Mesendoderm (in vitro differentiated cells): ENCODE data around the gene LMOD3.
A peak's percentile ranks its signal among the peaks of the same experiment; 100 is the strongest.

Source experiments
- DNase-seq: peaks from one replicate; pipeline ENCODE4 v3.0.0; 2013
- H2AK5ac ChIP-seq: 2 replicates; pipeline ENCODE4 v1.6.1; 2013; ENCODE audit warnings: low read length, inconsistent platforms
- H2BK120ac ChIP-seq: 2 replicates; pipeline ENCODE4 v1.6.1; 2013; ENCODE audit warnings: low read depth, mild to moderate bottlenecking, low read length, moderate library complexity, mixed read lengths
- H2BK15ac ChIP-seq: replicated peaks from 2 replicates; pipeline ENCODE4 v1.6.1; 2013; ENCODE audit warnings: low read depth, mild to moderate bottlenecking, moderate library complexity
- H2BK5ac ChIP-seq: 2 replicates; pipeline ENCODE4 v1.6.1; 2013; ENCODE audit warnings: low read length, inconsistent platforms
- H3K18ac ChIP-seq: 2 replicates; pipeline ENCODE4 v1.6.1; 2013; ENCODE audit warnings: mild to moderate bottlenecking, low read length, mixed read lengths
- H3K23ac ChIP-seq: one replicate; pipeline ENCODE4 v1.6.1; 2013; ENCODE audit warnings: low read length
- H3K27ac ChIP-seq: 2 replicates; pipeline ENCODE4 v1.5.1; 2013; ENCODE audit warnings: low read depth, mild to moderate bottlenecking, inconsistent platforms, low read length, moderate library complexity
- H3K27me3 ChIP-seq: 2 replicates; pipeline ENCODE4 v1.6.1; 2013; ENCODE audit warnings: low read length, control low read depth, mild to moderate bottlenecking, inconsistent platforms; ENCODE audit not compliant: insufficient read depth, poor library complexity
- H3K36me3 ChIP-seq: 2 replicates; pipeline ENCODE4 v1.6.1; 2013; ENCODE audit warnings: low read length, inconsistent platforms; ENCODE audit not compliant: control insufficient read depth, insufficient read depth
- H3K4ac ChIP-seq: one replicate; pipeline ENCODE4 v1.6.1; 2013; ENCODE audit warnings: low read depth, mild to moderate bottlenecking, low read length, moderate library complexity
- H3K4me1 ChIP-seq: 2 replicates; pipeline ENCODE4 v1.6.1; 2013; ENCODE audit warnings: low read depth, low read length, inconsistent platforms; ENCODE audit not compliant: control insufficient read depth
- H3K4me2 ChIP-seq: 2 replicates; pipeline ENCODE4 v1.6.1; 2013; ENCODE audit warnings: low read length
- H3K4me3 ChIP-seq: 2 replicates; pipeline ENCODE4 v1.5.1; 2013; ENCODE audit warnings: mild to moderate bottlenecking, low read length
- H3K56ac ChIP-seq: one replicate; pipeline ENCODE4 v1.6.1; 2013; ENCODE audit warnings: low read length
- H3K79me1 ChIP-seq: 2 replicates; pipeline ENCODE4 v1.6.1; 2013; ENCODE audit warnings: low read length, inconsistent platforms
- H3K79me2 ChIP-seq: 2 replicates; pipeline ENCODE4 v1.6.1; 2013; ENCODE audit warnings: mild to moderate bottlenecking, low read length; ENCODE audit not compliant: control insufficient read depth, insufficient read depth
- H3K9ac ChIP-seq: 2 replicates; pipeline ENCODE4 v1.6.1; 2013; ENCODE audit warnings: low read length, inconsistent platforms
- H4K5ac ChIP-seq: one replicate; pipeline ENCODE4 v1.6.1; 2013; ENCODE audit warnings: low read length
- H4K8ac ChIP-seq: one replicate; pipeline ENCODE4 v1.6.1; 2013; ENCODE audit warnings: low read depth, mild to moderate bottlenecking, control low read depth, low read length, moderate library complexity
- WGBS: extraction: QIAGEN DNeasy Blood & Tissue Kit; methylation state at CpG from one replicate; pipeline ENCODE4 v1.1.7; 2013; ENCODE audit warnings: low lambda C conversion rate, missing lambda C conversion rate; ENCODE audit not compliant: insufficient coverage; ENCODE audit errors: extremely low coverage; 5-methylcytosine and 5-hydroxymethylcytosine counted together

The LMOD3 gene

GRCh38 chr3:69143612-69144011, 21.2 kb upstream of the LMOD3 start:
- H2BK15ac ChIP-seq = no peak overlapping the region
- no peak overlapping the region for H4K5ac ChIP-seq
- no peak overlapping the region for H3K23ac ChIP-seq
- peak; percentile 84 for DNase-seq
- H2AK5ac ChIP-seq = no peak overlapping the region
- no peak overlapping the region for H3K4me2 ChIP-seq
- no peak overlapping the region for H4K8ac ChIP-seq
- H3K56ac ChIP-seq = no peak overlapping the region
- no peaks in the 10 kb centered on the region for H3K79me1 ChIP-seq
- no peak overlapping the region for H2BK120ac ChIP-seq
- whole genome bisulfite sequencing = no CpG with 5 or more reads among the region's 3 CpGs
- no peaks in the 10 kb centered on the region for H3K79me2 ChIP-seq
- H3K4me3 ChIP-seq = no peak overlapping the region
- no peak overlapping the region for H3K9ac ChIP-seq
- H3K4ac ChIP-seq = no peak overlapping the region
- peaks cover 2% of the 10 kb centered on the region for H3K4me1 ChIP-seq
- H2BK5ac ChIP-seq = no peak overlapping the region
- no peaks in the 10 kb centered on the region for H3K27me3 ChIP-seq
- H3K18ac ChIP-seq = no peak overlapping the region
- H3K36me3 ChIP-seq = no peaks in the 10 kb centered on the region
- no peak overlapping the region for H3K27ac ChIP-seq

- WGBS = no CpG with 5 or more reads among the region's 4 CpGs
- H3K79me2 ChIP-seq = no peaks in the 10 kb centered on the region
Observed at GRCh38 chr3:69142797-69143454, 20.5 kb upstream of the LMOD3 start.

GRCh38 chr3:69142090-69142489, 19.7 kb upstream of the LMOD3 start:
- Histone ChIP-seq H3K27me3 (no peaks in the 10 kb centered on the region), H3K4me2 (no peak overlapping the region), H3K36me3 (no peaks in the 10 kb centered on the region), H2BK120ac (no peak overlapping the region), H3K9ac (no peak overlapping the region), H3K4ac (no peak overlapping the region), H3K56ac (no peak overlapping the region), H2BK5ac (no peak overlapping the region), H3K4me3 (no peak overlapping the region), H3K18ac (no peak overlapping the region), H3K23ac (no peak overlapping the region), H3K79me2 (no peaks in the 10 kb centered on the region), H4K5ac (no peak overlapping the region), H4K8ac (no peak overlapping the region), H2AK5ac (no peak overlapping the region), H3K27ac (no peak overlapping the region), H3K4me1 (peaks cover 2% of the 10 kb centered on the region), H3K79me1 (no peaks in the 10 kb centered on the region), H2BK15ac (no peak overlapping the region)
- no peak for DNase-seq
- WGBS = no CpG with 5 or more reads among the region's 3 CpGs

More at GRCh38 chr3:69142797-69143454, 20.5 kb upstream of the LMOD3 start:
- H3K9ac ChIP-seq = no peak overlapping the region
- no peak overlapping the region for H3K4me2 ChIP-seq
- no peaks in the 10 kb centered on the region for H3K36me3 ChIP-seq
- H2BK120ac ChIP-seq = no peak overlapping the region
- no peak overlapping the region for H2BK5ac ChIP-seq
- no peak overlapping the region for H2AK5ac ChIP-seq
- no peak overlapping the region for H2BK15ac ChIP-seq
- H3K23ac ChIP-seq = no peak overlapping the region
- DNase-seq = no peak
- no peak overlapping the region for H3K18ac ChIP-seq
- H3K4me1 ChIP-seq = peaks cover 2% of the 10 kb centered on the region
- H4K8ac ChIP-seq = no peak overlapping the region
- no peaks in the 10 kb centered on the region for H3K79me1 ChIP-seq
- no peak overlapping the region for H4K5ac ChIP-seq
- no peak overlapping the region for H3K27ac ChIP-seq
- no peaks in the 10 kb centered on the region for H3K27me3 ChIP-seq
- no peak overlapping the region for H3K4ac ChIP-seq
- no peak overlapping the region for H3K56ac ChIP-seq
- no peak overlapping the region for H3K4me3 ChIP-seq

- no peak overlapping the region for H2BK5ac ChIP-seq
- H3K56ac ChIP-seq = no peak overlapping the region
- H2BK120ac ChIP-seq = no peak overlapping the region
- H3K36me3 ChIP-seq = no peaks in the 10 kb centered on the region
- no peak overlapping the region for H3K9ac ChIP-seq
- H4K5ac ChIP-seq = no peak overlapping the region
- H3K23ac ChIP-seq = no peak overlapping the region
- no peak overlapping the region for H2AK5ac ChIP-seq
- no peaks in the 10 kb centered on the region for H3K79me2 ChIP-seq
- H3K4me1 ChIP-seq = peaks cover 2% of the 10 kb centered on the region
- H3K4me3 ChIP-seq = no peak overlapping the region
- no peak for DNase-seq
- no peak overlapping the region for H2BK15ac ChIP-seq
- H3K4ac ChIP-seq = no peak overlapping the region
- H3K4me2 ChIP-seq = no peak overlapping the region
- no peaks in the 10 kb centered on the region for H3K27me3 ChIP-seq
- no peaks in the 10 kb centered on the region for H3K79me1 ChIP-seq
- no peak overlapping the region for H3K27ac ChIP-seq
- H3K18ac ChIP-seq = no peak overlapping the region
- no peak overlapping the region for H4K8ac ChIP-seq
Observed at GRCh38 chr3:69141313-69141712, 18.9 kb upstream of the LMOD3 start.

GRCh38 chr3:69137412-69137811, 15.0 kb upstream of the LMOD3 start:
- DNase-seq = no peak
- Histone ChIP-seq H3K79me2 (no peaks in the 10 kb centered on the region), H3K56ac (no peak overlapping the region), H3K23ac (no peak overlapping the region), H3K18ac (no peak overlapping the region), H3K27ac (no peak overlapping the region), H2BK15ac (no peak overlapping the region), H4K8ac (no peak overlapping the region), H3K79me1 (no peaks in the 10 kb centered on the region), H2BK5ac (no peak overlapping the region), H2BK120ac (no peak overlapping the region), H3K4me1 (no peaks in the 10 kb centered on the region), H3K36me3 (no peaks in the 10 kb centered on the region), H3K4me2 (no peak overlapping the region), H3K4ac (no peak overlapping the region), H2AK5ac (no peak overlapping the region), H3K4me3 (no peak overlapping the region), H3K9ac (no peak overlapping the region), H3K27me3 (no peaks in the 10 kb centered on the region), H4K5ac (no peak overlapping the region)
- WGBS = no CpG with 5 or more reads among the region's 2 CpGs

- Histone ChIP-seq H2AK5ac (no peak overlapping the region), H3K79me2 (no peaks in the 10 kb centered on the region), H3K56ac (no peak overlapping the region), H3K4me3 (no peak overlapping the region), H2BK15ac (no peak overlapping the region), H3K4ac (no peak overlapping the region), H4K5ac (no peak overlapping the region), H4K8ac (no peak overlapping the region), H3K23ac (no peak overlapping the region), H3K79me1 (no peaks in the 10 kb centered on the region), H3K27ac (no peak overlapping the region), H3K4me1 (no peaks in the 10 kb centered on the region), H3K9ac (no peak overlapping the region), H2BK5ac (no peak overlapping the region), H3K18ac (no peak overlapping the region), H3K36me3 (no peaks in the 10 kb centered on the region), H3K4me2 (no peak overlapping the region), H3K27me3 (no peaks in the 10 kb centered on the region), H2BK120ac (no peak overlapping the region)
- no peak for DNase-seq
Observed at GRCh38 chr3:69137005-69137404, 14.6 kb upstream of the LMOD3 start.
